IPS-NIHi11 (cell line): Measurements from ENCODE around the gene MAP3K8.
"Not testable (repeated sequence)": the region's sequence is repeated elsewhere in the genome, so short reads cannot be mapped to it uniquely, and the experiment has no call there.

Source experiments
- DNase-seq: peaks from one replicate; pipeline ENCODE4 v3.0.0; 2012; ENCODE audit warnings: mixed read lengths, low spot score

The MAP3K8 gene

GRCh38 chr10:30447125-30447799 lies 13.3 kb downstream of the MAP3K8 start:
- DNase-seq, result no peak

- no peak for DNase-seq
Measured at GRCh38 chr10:30448092-30448491, 14.1 kb downstream of the MAP3K8 start.

GRCh38 chr10:30453764-30454527 lies 20.0 kb downstream of the MAP3K8 start:
- DNase-seq, result no peak

DNA sequence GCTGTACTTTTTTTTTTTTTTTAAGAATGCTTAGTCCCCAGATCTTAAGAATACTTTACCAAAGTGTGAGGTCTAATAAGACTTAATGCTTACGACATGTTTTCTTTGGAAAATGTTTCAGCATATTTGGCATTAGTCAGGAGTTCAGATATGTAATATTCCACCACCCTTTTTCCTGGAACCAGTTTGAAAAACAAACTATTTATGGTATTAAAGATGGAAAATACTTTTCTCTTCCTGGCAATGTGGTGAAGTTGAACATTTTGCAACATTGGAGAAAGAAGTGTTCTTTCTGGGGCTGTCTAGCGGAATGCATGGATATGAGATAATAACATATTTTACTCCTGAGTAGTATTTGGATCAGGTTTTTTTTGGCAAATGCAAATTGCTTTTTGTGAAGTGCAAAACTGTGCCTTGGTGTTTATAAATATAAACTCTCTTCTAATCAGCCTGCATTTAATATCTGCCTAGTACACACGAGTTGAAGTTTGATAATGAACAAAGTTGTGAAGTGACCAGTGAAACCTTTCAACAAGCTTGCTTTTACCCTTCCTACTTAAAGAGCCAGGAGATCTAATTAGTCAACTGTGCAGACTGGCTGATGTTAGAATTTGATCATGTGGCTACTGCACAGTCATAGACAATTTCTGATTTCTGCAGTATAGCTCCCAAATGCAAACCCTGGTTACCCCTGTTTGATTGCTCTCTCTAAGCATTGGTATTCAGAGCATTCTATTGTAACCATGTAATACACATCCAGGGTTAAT lies 20.9 kb downstream of the MAP3K8 start:
- no peak for DNase-seq

- no peak for DNase-seq
Measured at GRCh38 chr10:30455816-30456215, 21.8 kb downstream of the MAP3K8 start.

DNA sequence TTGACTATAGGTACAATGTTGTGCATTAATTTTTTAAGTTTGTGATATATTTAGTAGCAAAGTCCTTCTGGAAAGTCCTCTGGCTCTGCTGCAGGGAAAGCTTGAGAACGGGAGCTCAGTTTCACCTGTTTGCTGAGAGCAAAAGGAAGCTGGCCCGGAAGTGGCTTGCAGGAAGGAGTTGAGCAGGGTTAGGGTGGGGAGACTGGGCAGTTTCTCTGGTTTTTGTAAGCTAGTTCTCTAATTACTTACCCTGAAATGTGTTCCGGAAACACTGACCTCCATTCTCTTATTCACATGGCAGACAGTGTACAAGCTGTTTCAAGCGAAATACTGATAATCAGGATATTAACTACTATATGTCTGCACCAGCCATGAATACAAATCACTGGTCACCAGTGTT lies 22.3 kb downstream of the MAP3K8 start:
- DNase-seq, result no peak

DNA sequence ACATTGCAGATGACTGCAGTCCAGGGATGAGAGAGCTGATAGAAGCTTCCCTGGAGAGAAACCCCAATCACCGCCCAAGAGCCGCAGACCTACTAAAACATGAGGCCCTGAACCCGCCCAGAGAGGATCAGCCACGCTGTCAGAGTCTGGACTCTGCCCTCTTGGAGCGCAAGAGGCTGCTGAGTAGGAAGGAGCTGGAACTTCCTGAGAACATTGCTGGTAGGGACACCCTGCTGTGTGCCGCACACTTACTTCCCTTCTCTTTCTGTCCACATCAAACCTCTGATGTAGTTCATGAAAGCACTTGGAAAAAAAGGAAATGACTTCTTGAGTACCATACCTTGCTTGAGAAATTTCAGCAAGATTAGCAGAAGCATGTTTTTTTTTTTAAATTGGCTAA lies 25.3 kb downstream of the MAP3K8 start:
- DNase-seq, result no peak

GRCh38 chr10:30460121-30460520 lies 26.1 kb downstream of the MAP3K8 start:
- DNase-seq, result no peak

- DNase-seq, result no peak
Measured at GRCh38 chr10:30462513-30462912, 28.5 kb downstream of the MAP3K8 start.

DNA sequence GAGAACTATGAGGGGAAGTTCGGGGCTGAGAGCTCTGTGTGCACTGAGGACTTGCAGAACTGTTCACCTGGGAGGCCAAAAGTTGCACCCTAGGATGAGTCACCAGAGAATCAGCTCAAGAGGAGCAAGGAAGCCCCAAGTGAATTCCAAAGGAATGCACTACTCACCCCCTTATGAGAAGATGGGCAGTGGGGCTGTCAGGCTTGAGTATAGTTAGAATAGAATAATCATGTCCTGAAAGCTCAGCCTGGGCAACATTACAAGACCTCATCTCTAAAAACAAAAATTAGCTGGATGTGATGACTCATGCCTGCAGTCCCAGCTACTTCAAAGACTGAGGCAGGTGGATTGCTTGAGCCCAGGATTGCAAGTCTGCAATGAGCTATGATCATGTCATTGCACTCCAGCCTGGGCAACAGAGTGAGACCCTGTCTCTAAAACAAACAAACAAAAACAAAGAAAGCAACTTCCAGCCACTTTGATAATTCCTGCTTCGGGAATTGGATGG lies 30.0 kb downstream of the MAP3K8 start:
- DNase-seq, result no peak

- no peak for DNase-seq
Measured at GRCh38 chr10:30464675-30465074, 30.7 kb downstream of the MAP3K8 start.

- DNase-seq, result no peak
Measured at GRCh38 chr10:30466445-30466844, 32.5 kb downstream of the MAP3K8 start.

GRCh38 chr10:30467651-30468338 lies 33.8 kb downstream of the MAP3K8 start:
- no peak for DNase-seq

- no peak for DNase-seq
Measured at GRCh38 chr10:30472414-30473155, 38.6 kb downstream of the MAP3K8 start.

DNA sequence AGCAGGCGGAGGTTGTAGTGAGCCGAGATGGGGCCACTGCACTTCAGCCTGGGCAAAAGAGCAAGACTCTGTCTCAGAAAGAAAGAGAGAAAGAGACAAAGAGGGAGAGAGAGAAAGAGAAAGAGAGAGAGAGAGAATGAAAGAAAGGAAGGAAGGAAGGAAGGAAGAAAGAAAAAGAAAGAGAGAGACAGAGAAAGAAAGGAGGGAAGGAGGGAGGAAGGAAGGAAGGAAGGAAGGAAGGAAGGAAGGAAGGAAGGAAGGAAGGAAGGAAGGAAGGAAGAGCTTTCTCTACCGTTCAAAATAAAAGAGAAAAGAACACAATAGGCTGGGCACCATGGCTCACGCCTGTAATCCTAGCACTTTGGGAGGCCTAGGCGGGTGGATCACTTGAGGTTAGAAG lies 41.5 kb downstream of the MAP3K8 start:
- not testable (repeated sequence) for DNase-seq

GRCh38 chr10:30476511-30477155 lies 42.6 kb downstream of the MAP3K8 start:
- no peak for DNase-seq

- DNase-seq, result not testable (repeated sequence)
Measured at GRCh38 chr10:30479513-30479912, 45.5 kb downstream of the MAP3K8 start.

DNA sequence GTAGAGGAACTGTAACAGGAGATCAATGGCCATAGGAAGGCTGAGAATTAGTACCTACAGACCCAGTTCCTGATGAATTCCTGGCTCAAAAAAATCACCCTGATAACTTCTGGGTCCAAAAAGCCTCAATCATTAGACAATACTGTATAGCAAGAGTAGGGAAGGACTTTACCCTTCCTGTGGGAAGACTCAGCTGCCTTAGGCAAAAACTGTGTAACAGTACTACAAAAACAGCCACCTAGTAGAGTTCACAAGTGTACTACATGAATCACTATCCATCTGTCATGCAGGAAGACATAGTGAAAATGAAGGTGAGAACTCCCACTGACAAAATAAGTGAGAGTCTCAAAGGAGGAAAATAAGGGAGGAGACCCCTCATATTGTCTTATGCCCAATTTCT lies 47.6 kb downstream of the MAP3K8 start:
- no peak for DNase-seq

DNA sequence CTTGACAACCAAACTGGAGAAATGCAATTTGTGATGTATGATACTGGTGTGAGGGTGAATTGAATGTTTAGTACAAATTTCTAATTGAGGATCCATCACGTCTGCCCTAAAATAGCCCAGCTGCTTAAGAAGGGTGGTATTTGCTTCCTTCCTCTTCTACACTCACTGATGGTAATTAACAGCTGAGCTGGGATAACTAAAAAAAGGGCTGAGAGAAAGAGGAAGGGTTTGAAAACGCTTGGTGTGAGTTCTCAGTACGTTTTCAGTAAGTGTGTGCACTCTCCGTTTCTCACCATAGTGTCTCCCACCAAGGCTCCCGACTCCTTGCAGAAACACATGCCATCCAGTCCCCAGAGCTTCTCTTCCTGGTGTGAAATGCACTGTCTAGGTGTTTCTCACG lies 54.3 kb downstream of the MAP3K8 start:
- no peak for DNase-seq

DNA sequence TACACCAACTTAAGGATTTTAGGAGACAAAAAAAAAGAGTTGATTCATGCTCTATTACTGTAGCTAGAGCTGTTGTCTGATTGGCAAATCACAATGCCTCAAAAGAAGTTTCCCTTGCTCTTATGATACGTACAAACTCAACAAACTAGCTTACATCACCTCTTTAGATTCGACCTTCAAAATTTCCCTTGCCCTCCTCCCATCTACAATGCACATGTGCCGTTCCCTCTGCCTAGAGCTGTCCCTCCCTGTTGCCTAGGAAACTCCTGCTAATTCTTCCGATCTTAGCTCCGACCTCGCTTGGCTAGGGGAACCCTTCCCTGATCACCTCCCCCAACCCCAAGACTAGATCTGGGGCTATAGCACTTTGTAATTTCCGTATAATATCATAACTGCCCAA lies 55.4 kb downstream of the MAP3K8 start:
- DNase-seq, result no peak
